Mesenchymal stem cell (in vitro differentiated cells and primary cell): ENCODE measurements around the gene GDI2.
"Not testable (repeated sequence)": the region's sequence is repeated elsewhere in the genome, so short reads cannot be mapped to it uniquely, and the experiment has no call there.

Experiments
- DNase-seq: peaks from one replicate; pipeline ENCODE4 v3.0.0-alpha.2; 2013
- H2AFZ ChIP-seq: one replicate; pipeline ENCODE4 v1.6.1; 2013; ENCODE audit warnings: low read depth, mild to moderate bottlenecking, control low read depth, inconsistent platforms, low read length, moderate library complexity
- H2AK5ac ChIP-seq: 2 replicates; pipeline ENCODE4 v1.6.1; 2013; ENCODE audit warnings: low read length, moderate library complexity, mild to moderate bottlenecking, inconsistent platforms; ENCODE audit not compliant: severe bottlenecking
- H2BK120ac ChIP-seq: one replicate; pipeline ENCODE4 v1.6.1; 2013; ENCODE audit warnings: low read depth, mild to moderate bottlenecking, inconsistent platforms, low read length, moderate library complexity
- H2BK12ac ChIP-seq, 2 experiments: one replicate each; pipeline ENCODE4 v1.6.1; 2013; ENCODE audit warnings: inconsistent platforms in 2 of 2, low read length in 2 of 2, mild to moderate bottlenecking in 2 of 2, moderate library complexity in 2 of 2, control low read depth in 1 of 2
- H2BK15ac ChIP-seq: one replicate; pipeline ENCODE4 v1.6.1; 2013; ENCODE audit warnings: mild to moderate bottlenecking, low read depth, inconsistent platforms; ENCODE audit not compliant: poor library complexity, severe bottlenecking
- H2BK5ac ChIP-seq: 2 replicates; pipeline ENCODE4 v1.6.1; 2013; ENCODE audit warnings: low read depth, mild to moderate bottlenecking, low read length, control low read depth, inconsistent platforms; ENCODE audit not compliant: poor library complexity, severe bottlenecking
- H3K14ac ChIP-seq, 2 experiments: one replicate each; pipeline ENCODE4 v1.6.1; 2013; ENCODE audit warnings: inconsistent platforms in 2 of 2, low read length in 2 of 2, control low read depth in 1 of 2, mild to moderate bottlenecking in 1 of 2, moderate library complexity in 1 of 2
- H3K18ac ChIP-seq, 2 experiments: one replicate each; pipeline ENCODE4 v1.6.1; 2013; ENCODE audit warnings: inconsistent platforms in 2 of 2, low read length in 2 of 2, control low read depth in 1 of 2, low read depth in 1 of 2, mild to moderate bottlenecking in 1 of 2
- H3K23ac ChIP-seq, 2 experiments: one replicate each; pipeline ENCODE4 v1.6.1; 2013; ENCODE audit warnings: inconsistent platforms in 2 of 2, low read length in 2 of 2, mild to moderate bottlenecking in 2 of 2, moderate library complexity in 2 of 2, control low read depth in 1 of 2
- H3K27ac ChIP-seq: 2 replicates; pipeline ENCODE4 v1.5.1; 2013; ENCODE audit warnings: mild to moderate bottlenecking, moderate library complexity, low read length, control low read depth, inconsistent platforms; ENCODE audit not compliant: poor library complexity, severe bottlenecking
- H3K27me3 ChIP-seq, 2 experiments: 2 replicates each; pipeline versions ENCODE4 v1.6.1 to v1.7.0; 2013; ENCODE audit warnings: low read length in 2 of 2, mild to moderate bottlenecking in 2 of 2, moderate library complexity in 2 of 2, control low read depth in 1 of 2, inconsistent platforms in 1 of 2; ENCODE audit not compliant: control insufficient read depth in 1 of 2, insufficient read depth in 1 of 2
- H3K36me3 ChIP-seq, 2 experiments: 2 replicates each; pipeline versions ENCODE4 v1.6.1 to v1.7.0; 2013; ENCODE audit warnings: low read length in 2 of 2, control low read depth in 1 of 2, inconsistent platforms in 1 of 2, low read depth in 1 of 2, mild to moderate bottlenecking in 1 of 2; ENCODE audit not compliant: insufficient read depth in 2 of 2, control insufficient read depth in 1 of 2
- H3K4ac ChIP-seq, 2 experiments: one replicate each; pipeline ENCODE4 v1.6.1; 2013; ENCODE audit warnings: inconsistent platforms in 2 of 2, low read length in 2 of 2, mild to moderate bottlenecking in 2 of 2, moderate library complexity in 2 of 2, control low read depth in 1 of 2, low read depth in 1 of 2
- H3K4me1 ChIP-seq: 2 replicates; pipeline ENCODE4 v1.6.1; 2013; ENCODE audit warnings: low read depth, low read length, control low read depth; ENCODE audit not compliant: control insufficient read depth, insufficient read depth
- H3K4me2 ChIP-seq: 2 replicates; pipeline ENCODE4 v1.6.1; 2013; ENCODE audit warnings: low read length, mild to moderate bottlenecking, inconsistent platforms; ENCODE audit not compliant: poor library complexity, severe bottlenecking
- H3K4me3 ChIP-seq, 2 experiments: 2 replicates each; pipeline versions ENCODE4 v1.5.1 to v1.7.0; 2013; ENCODE audit warnings: low read length in 2 of 2, mild to moderate bottlenecking in 2 of 2, control low read depth in 1 of 2, low read depth in 1 of 2; ENCODE audit not compliant: insufficient read depth in 1 of 2
- H3K79me1 ChIP-seq: replicated peaks from 2 replicates; pipeline ENCODE4 v1.6.1; 2013; ENCODE audit warnings: mild to moderate bottlenecking, control low read depth, low read length, inconsistent platforms; ENCODE audit not compliant: poor library complexity, severe bottlenecking
- H3K9ac ChIP-seq: 2 replicates; pipeline ENCODE4 v1.7.0; 2013; ENCODE audit warnings: mild to moderate bottlenecking, low read length, moderate library complexity
- H3K9me3 ChIP-seq: 2 replicates; pipeline ENCODE4 v1.7.0; 2013; ENCODE audit warnings: mild to moderate bottlenecking, low read length; ENCODE audit not compliant: control insufficient read depth
- H4K8ac ChIP-seq: one replicate; pipeline ENCODE4 v1.6.1; 2013; ENCODE audit warnings: inconsistent platforms, mild to moderate bottlenecking, low read length, moderate library complexity
- H4K91ac ChIP-seq: one replicate; pipeline ENCODE4 v1.6.1; 2013; ENCODE audit warnings: mild to moderate bottlenecking, low read length, inconsistent platforms
- WGBS: methylation state at CpG from one replicate; pipeline ENCODE4 v1.1.7; 2013; ENCODE audit warnings: mixed read lengths; 5-methylcytosine and 5-hydroxymethylcytosine counted together

Gene GDI2

DNA sequence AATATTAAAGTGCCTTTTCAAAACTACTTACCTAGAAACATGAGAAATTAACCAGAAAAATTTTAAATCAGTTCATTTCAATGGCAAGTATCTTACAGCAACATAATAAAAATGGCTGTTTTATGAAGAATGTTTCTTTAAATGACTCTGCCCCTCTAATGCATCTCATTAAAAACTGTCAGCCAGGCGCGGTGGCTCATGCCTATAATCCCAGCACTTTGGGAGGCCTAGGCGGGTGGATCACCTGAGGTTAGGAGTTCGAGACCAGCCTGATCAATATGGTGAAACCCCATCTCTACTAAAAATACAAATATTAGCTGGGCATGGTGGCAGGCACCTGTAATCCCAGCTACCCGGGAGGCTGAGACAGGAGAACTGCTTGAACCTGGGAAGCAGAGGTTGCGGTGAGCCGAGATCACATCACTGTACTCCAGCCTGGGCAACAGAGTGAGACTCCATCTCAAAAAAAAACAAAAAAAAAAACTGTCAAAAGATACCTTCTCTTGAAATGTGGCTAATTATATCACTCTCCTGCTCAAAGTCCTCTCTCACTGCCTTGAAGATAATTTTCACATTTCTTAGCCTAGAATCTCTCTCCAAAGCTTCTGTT lies 4.3 kb downstream of the GDI2 start:
- not testable (repeated sequence) for H2BK120ac ChIP-seq

DNA sequence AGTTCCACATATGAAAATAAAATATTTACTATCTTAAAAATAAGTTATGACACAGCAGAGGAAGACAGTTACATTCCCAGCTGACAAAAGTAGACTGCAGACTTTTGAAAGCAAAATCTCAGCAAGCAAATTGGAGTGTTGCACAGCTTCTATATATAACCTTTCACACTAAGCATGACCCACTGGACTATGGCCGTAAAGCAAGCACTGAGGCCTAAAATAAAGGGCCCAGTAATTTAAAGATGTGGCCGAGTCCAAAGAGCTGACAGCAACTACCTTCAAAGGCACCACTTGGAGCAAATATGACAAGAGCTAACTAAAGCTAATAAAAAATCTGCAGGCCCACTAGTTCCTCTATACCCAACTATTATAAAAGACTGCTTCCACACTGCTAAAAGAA lies 6.5 kb downstream of the GDI2 start:
- H2BK5ac ChIP-seq, result no peak overlapping the region
- no peaks in the 10 kb centered on the region for H3K9me3 ChIP-seq
- no peak overlapping the region for H3K4me3 ChIP-seq
- H3K79me1 ChIP-seq, result no peaks in the 10 kb centered on the region
- H2BK120ac ChIP-seq, result no peak overlapping the region
- H2AK5ac ChIP-seq, result no peak overlapping the region
- no peak overlapping the region for H3K4me2 ChIP-seq
- H2AFZ ChIP-seq, result no peak overlapping the region
- H3K4me1 ChIP-seq, result peaks cover 4% of the 10 kb centered on the region
- no peak overlapping the region for H4K91ac ChIP-seq
- no peak overlapping the region for H3K14ac ChIP-seq
- no peak overlapping the region for H4K8ac ChIP-seq
- WGBS, result 81% methylated on average over 2 of the region's 2 CpGs
- H3K4ac ChIP-seq, result no peak overlapping the region
- H3K18ac ChIP-seq, result no peak overlapping the region
- DNase-seq, result no peak
- H3K27ac ChIP-seq, result no peak overlapping the region
- H2BK15ac ChIP-seq, result no peak overlapping the region
- H3K9ac ChIP-seq, result peak overlapping the region; percentile 23
- H3K36me3 ChIP-seq, result peaks cover 14 to 17% of the 10 kb centered on the region in 2 experiments
- H2BK12ac ChIP-seq, result no peak overlapping the region
- no peaks in the 10 kb centered on the region for H3K27me3 ChIP-seq
- H3K23ac ChIP-seq, result no peak overlapping the region

More for the DNA sequence above, 4.3 kb downstream of the GDI2 start:
- H3K27me3 ChIP-seq, H2BK12ac ChIP-seq, H3K23ac ChIP-seq, H3K27ac ChIP-seq, H2AFZ ChIP-seq, H3K4me2 ChIP-seq, H3K4ac ChIP-seq, H3K18ac ChIP-seq, H3K14ac ChIP-seq, DNase-seq, H3K9me3 ChIP-seq, H2AK5ac ChIP-seq, H3K4me1 ChIP-seq, H3K79me1 ChIP-seq, H2BK15ac ChIP-seq, H4K8ac ChIP-seq, H4K91ac ChIP-seq, H2BK5ac ChIP-seq: not testable (repeated sequence)
- Histone ChIP-seq H3K4me3 (peak overlapping the region in 1 of 2 experiments; percentile 98), H3K9ac (peak overlapping the region; percentile 98), H3K36me3 (peaks cover 14 to 17% of the 10 kb centered on the region in 2 experiments)
- WGBS, result 91% methylated on average over 7 of the region's 7 CpGs

DNA sequence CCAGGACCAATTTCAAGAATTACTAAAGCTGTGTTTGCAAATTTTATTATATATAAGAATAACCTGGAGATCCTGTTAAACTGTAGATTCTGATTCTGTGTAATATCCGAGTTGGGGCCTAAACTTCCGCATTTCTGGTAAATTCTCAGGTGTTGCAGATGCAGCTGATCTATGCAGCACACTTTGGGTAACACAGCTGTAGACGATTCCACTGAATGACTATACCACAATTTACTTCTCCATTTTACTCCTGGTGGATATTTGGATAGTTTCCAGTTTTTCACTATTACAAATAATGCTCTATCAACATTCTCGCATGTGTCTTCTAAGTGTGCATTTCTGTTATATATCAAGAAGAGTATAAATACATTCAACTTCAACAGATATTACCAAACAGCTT lies 7.5 kb downstream of the GDI2 start:
- Histone ChIP-seq H3K18ac (no peak overlapping the region), H3K4me3 (no peak overlapping the region), H4K8ac (no peak overlapping the region), H3K4ac (no peak overlapping the region), H2AK5ac (no peak overlapping the region), H2BK12ac (no peak overlapping the region), H2BK5ac (no peak overlapping the region), H3K14ac (no peak overlapping the region), H3K9me3 (no peaks in the 10 kb centered on the region), H3K27me3 (no peaks in the 10 kb centered on the region), H3K36me3 (peaks cover 14 to 17% of the 10 kb centered on the region in 2 experiments), H2BK120ac (no peak overlapping the region), H2AFZ (no peak overlapping the region), H3K9ac (no peak overlapping the region), H3K4me1 (peaks cover 8% of the 10 kb centered on the region), H3K23ac (no peak overlapping the region), H4K91ac (no peak overlapping the region), H3K4me2 (no peak overlapping the region), H2BK15ac (no peak overlapping the region), H3K27ac (no peak overlapping the region), H3K79me1 (no peaks in the 10 kb centered on the region)
- no peak for DNase-seq
- no CpG with 5 or more reads among the region's 4 CpGs for WGBS

DNA sequence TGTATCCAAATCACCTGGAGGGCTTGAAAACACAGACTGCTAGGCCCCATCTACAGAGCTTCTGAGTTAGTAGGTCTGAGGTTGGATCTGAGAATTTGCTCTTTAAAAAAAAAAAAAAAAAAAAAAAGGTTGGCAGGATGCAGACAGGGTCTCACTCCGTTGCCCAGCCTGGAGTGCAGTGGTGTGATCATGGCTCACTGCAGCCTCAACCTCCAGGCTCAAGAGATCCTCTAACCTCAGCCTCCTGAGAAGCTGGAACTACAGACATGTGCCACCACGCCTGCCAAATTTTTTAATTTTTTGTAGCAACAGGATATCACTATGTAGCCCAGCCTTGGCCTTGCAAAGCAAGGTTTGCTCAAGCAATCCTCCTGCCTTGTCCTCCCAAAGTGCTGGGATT lies 8.0 kb downstream of the GDI2 start:
- Histone ChIP-seq H2BK120ac (no peak overlapping the region), H2AK5ac (no peak overlapping the region), H2BK15ac (no peak overlapping the region), H4K91ac (no peak overlapping the region), H2AFZ (no peak overlapping the region), H3K36me3 (peaks cover 14 to 21% of the 10 kb centered on the region in 2 experiments), H3K23ac (no peak overlapping the region), H2BK5ac (no peak overlapping the region), H3K4me3 (no peak overlapping the region), H3K9me3 (no peaks in the 10 kb centered on the region), H3K27me3 (no peaks in the 10 kb centered on the region), H3K18ac (no peak overlapping the region), H3K9ac (no peak overlapping the region), H3K4ac (no peak overlapping the region), H2BK12ac (no peak overlapping the region), H3K79me1 (no peaks in the 10 kb centered on the region), H3K4me1 (peaks cover 8% of the 10 kb centered on the region), H3K4me2 (no peak overlapping the region), H3K27ac (no peak overlapping the region), H3K14ac (no peak overlapping the region), H4K8ac (no peak overlapping the region)
- 100% methylated on average over 2 of the region's 2 CpGs for WGBS
- no peak for DNase-seq
